SK-N-SH (cell line): ENCODE data around the gene ATP5F1E. TPM values are rescaled to one million over a fixed set of nuclear protein-coding genes. Genes with fewer than 3 reads are reported as not detected.

Source experiments
- CTCF ChIA-PET: fragments of 300-600, 350-600 bp; formaldehyde crosslinking; extraction: SDS; loops from one replicate; lab custom pipeline; 2021; lab: Yijun Ruan, JAX
- POLR2A ChIA-PET: fragments of 350-600 bp; sonication (Branson Sonifier 250); formaldehyde crosslinking; extraction: SDS; loops from one replicate; lab custom pipeline; 2020; ENCODE audit warnings: antibody characterized with exemption, inconsistent platforms; lab: Yijun Ruan, JAX
- DNase-seq: peaks from one replicate; pipeline ENCODE4 v3.0.0; 2012
- H2AFZ ChIP-seq: fragments of 200-600 bp; sonication (generic); 2 replicates; pipeline ENCODE4 v1.8.1; 2016; ENCODE audit warnings: antibody characterized with exemption, mild to moderate bottlenecking, low read depth
- H3F3A ChIP-seq: fragments of 200-600 bp; sonication (generic); replicated peaks from 2 replicates; pipeline ENCODE3; 2016; ENCODE audit warnings: antibody characterized with exemption, mild to moderate bottlenecking; ENCODE audit not compliant: insufficient read depth
- H3K27ac ChIP-seq, 2 experiments: fragments of 200-500 bp in 1 of 2; fragments of 200-600 bp in 1 of 2; sonication (Bioruptor generic) in 1 of 2; sonication (generic), shearing (Covaris generic) in 1 of 2; 2 replicates each; pipeline versions ENCODE4 v1.5.1 to v1.6.1; 2014 to 2016; ENCODE audit warnings: low read depth in 2 of 2, inconsistent platforms in 1 of 2, low read length in 1 of 2, mild to moderate bottlenecking in 1 of 2, mixed read lengths in 1 of 2
- H3K27me3 ChIP-seq: fragments of 200-600 bp; sonication (generic), shearing (Covaris generic); 2 replicates; pipeline ENCODE4 v1.6.1; 2016; ENCODE audit warnings: mixed run types; ENCODE audit not compliant: insufficient read depth
- H3K36me3 ChIP-seq, 2 experiments: fragments of 200-500 bp in 1 of 2; fragments of 200-600 bp in 1 of 2; sonication (Bioruptor generic) in 1 of 2; sonication (generic) in 1 of 2; replicated peaks in 1 of 2; 2 replicates each; pipeline versions ENCODE3 to v1.5.1; 2014 to 2016; ENCODE audit warnings: low read length in 1 of 2, mild to moderate bottlenecking in 1 of 2; ENCODE audit not compliant: insufficient read depth in 2 of 2, control insufficient read depth in 1 of 2
- H3K4me1 ChIP-seq, 2 experiments: fragments of 200-500 bp in 1 of 2; fragments of 200-600 bp in 1 of 2; sonication (Bioruptor generic) in 1 of 2; sonication (generic), shearing (Covaris generic) in 1 of 2; 2 replicates each; pipeline versions ENCODE4 v1.5.1 to v1.6.1; 2014 to 2016; ENCODE audit warnings: low read depth in 1 of 2, low read length in 1 of 2, mixed run types in 1 of 2; ENCODE audit not compliant: insufficient read depth in 2 of 2, control insufficient read depth in 1 of 2
- H3K4me2 ChIP-seq: fragments of 200-600 bp; sonication (generic), shearing (Covaris generic); 2 replicates; pipeline ENCODE4 v1.6.1; 2017; ENCODE audit warnings: mixed run types
- H3K4me3 ChIP-seq, 2 experiments: fragments of 200-500 bp in 1 of 2; fragments of 200-600 bp in 1 of 2; sonication (Bioruptor generic) in 1 of 2; sonication (generic), shearing (Covaris generic) in 1 of 2; 2 replicates each; pipeline versions ENCODE4 v1.5.1 to v1.8.1; 2014 to 2016; ENCODE audit warnings: low read depth in 2 of 2, inconsistent platforms in 1 of 2, low read length in 1 of 2, mild to moderate bottlenecking in 1 of 2, mixed read lengths in 1 of 2, moderate library complexity in 1 of 2
- H3K79me2 ChIP-seq: fragments of 200-600 bp; sonication (generic); 2 replicates; pipeline ENCODE4 v1.8.1; 2017; ENCODE audit warnings: mild to moderate bottlenecking; ENCODE audit not compliant: insufficient read depth
- H3K9ac ChIP-seq: fragments of 200-600 bp; sonication (generic); 2 replicates; pipeline ENCODE4 v1.6.1; 2017; ENCODE audit warnings: mixed run types
- H3K9me2 ChIP-seq: fragments of 200-600 bp; sonication (generic); 2 replicates; pipeline ENCODE4 v1.6.1; 2017; ENCODE audit warnings: mixed run types
- H3K9me3 ChIP-seq: fragments of 200-600 bp; sonication (generic); 2 replicates; pipeline ENCODE4 v1.6.1; 2017; ENCODE audit warnings: mixed run types, mild to moderate bottlenecking, moderate library complexity
- H4K20me1 ChIP-seq: fragments of 200-600 bp; sonication (generic); 2 replicates; pipeline ENCODE4 v1.6.1; 2017; ENCODE audit warnings: mild to moderate bottlenecking, mixed run types; ENCODE audit not compliant: insufficient read depth
- FOSL2 ChIP-seq: IDR thresholded peaks from 2 replicates; pipeline ENCODE4 v1.4.0; 2012; ENCODE audit warnings: low read depth, mild to moderate bottlenecking, moderate library complexity, borderline replicate concordance
- FOXM1 ChIP-seq: IDR thresholded peaks from 2 replicates; pipeline ENCODE4 v1.4.0; 2012; ENCODE audit warnings: low read depth, mild to moderate bottlenecking
- NFIC ChIP-seq: IDR thresholded peaks from 2 replicates; pipeline ENCODE4 v1.4.0; 2012; ENCODE audit warnings: borderline replicate concordance
- POLR2AphosphoS5 ChIP-seq: IDR thresholded peaks from 2 replicates; pipeline ENCODE4 v1.6.1; 2012; ENCODE audit warnings: low read depth, low read length
- RFX5 ChIP-seq: IDR thresholded peaks from 2 replicates; pipeline ENCODE4 v1.6.1; 2012; ENCODE audit warnings: mild to moderate bottlenecking, improper control_type of control experiment, low read length
- RXRA ChIP-seq: IDR thresholded peaks from 2 replicates; pipeline ENCODE4 v1.4.0; 2012; ENCODE audit warnings: low read depth, mild to moderate bottlenecking, borderline replicate concordance
- YY1 ChIP-seq: IDR thresholded peaks from 2 replicates; pipeline ENCODE4 v1.4.0; 2012; ENCODE audit warnings: low read depth, mild to moderate bottlenecking
- WGBS: methylation state at CpG from one replicate; pipeline ENCODE4 v1.1.6; 2017; ENCODE audit warnings: low lambda C conversion rate; 5-methylcytosine and 5-hydroxymethylcytosine counted together
- polyA plus RNA-seq, 3 experiments: library from polyadenylated mRNA; depleted of rRNA; stranded (reverse); fragments of >200 nt; gene quantifications; 2 replicates each; pipeline ENCODE4 v1.2.3, GENCODE V29; 2012
- TF ChIP-seq, protein P1 (sequence below): IDR thresholded peaks from 2 replicates; pipeline ENCODE4 v1.6.1; 2012; ENCODE audit warnings: mild to moderate bottlenecking, low read depth, low read length, moderate library complexity
- TF ChIP-seq, protein P2 (sequence below): fragments of 150-350 bp; IDR thresholded peaks from 2 replicates; pipeline ENCODE4 v1.6.1; 2016; ENCODE audit warnings: mild to moderate bottlenecking, low read depth, low read length

ATP5F1E gene
- polyA plus RNA-seq, 1 of the 3 experiments (the other 2 are of a cell fraction) = 60.8 TPM

DNA sequence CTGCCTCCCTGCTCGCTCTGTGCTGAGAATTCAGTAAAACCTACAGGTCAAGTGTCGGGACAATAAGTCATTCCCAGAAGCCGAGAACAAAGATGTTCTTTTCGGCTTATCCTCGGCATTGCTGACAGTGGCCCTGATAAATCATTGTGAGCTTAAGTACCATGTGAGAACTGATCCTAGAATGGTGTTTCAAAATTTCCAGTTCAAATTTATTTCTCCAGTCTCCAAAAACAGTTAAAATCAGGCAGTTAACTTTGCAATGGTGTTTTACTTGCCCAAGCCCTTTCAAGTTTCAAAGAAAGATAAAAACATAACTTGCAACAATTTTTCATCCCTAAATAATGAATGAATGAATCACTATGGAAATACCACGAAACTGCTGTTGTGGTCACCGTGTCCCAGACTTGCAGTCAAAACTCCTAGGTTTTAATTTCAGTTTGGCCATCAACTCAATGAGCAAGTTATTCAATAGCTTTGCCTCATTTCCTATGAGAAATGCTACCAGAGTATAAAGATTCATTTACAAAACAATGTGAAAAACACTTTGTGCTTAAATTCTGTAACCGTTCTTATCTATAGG is 4.3 kb downstream of the ATP5F1E start:
- H3K9me2 ChIP-seq = no peaks in the 10 kb centered on the region
- TF ChIP-seq NFIC = no peak
- TF ChIP-seq POLR2AphosphoS5 = no peak
- TF ChIP-seq, protein P1, sequence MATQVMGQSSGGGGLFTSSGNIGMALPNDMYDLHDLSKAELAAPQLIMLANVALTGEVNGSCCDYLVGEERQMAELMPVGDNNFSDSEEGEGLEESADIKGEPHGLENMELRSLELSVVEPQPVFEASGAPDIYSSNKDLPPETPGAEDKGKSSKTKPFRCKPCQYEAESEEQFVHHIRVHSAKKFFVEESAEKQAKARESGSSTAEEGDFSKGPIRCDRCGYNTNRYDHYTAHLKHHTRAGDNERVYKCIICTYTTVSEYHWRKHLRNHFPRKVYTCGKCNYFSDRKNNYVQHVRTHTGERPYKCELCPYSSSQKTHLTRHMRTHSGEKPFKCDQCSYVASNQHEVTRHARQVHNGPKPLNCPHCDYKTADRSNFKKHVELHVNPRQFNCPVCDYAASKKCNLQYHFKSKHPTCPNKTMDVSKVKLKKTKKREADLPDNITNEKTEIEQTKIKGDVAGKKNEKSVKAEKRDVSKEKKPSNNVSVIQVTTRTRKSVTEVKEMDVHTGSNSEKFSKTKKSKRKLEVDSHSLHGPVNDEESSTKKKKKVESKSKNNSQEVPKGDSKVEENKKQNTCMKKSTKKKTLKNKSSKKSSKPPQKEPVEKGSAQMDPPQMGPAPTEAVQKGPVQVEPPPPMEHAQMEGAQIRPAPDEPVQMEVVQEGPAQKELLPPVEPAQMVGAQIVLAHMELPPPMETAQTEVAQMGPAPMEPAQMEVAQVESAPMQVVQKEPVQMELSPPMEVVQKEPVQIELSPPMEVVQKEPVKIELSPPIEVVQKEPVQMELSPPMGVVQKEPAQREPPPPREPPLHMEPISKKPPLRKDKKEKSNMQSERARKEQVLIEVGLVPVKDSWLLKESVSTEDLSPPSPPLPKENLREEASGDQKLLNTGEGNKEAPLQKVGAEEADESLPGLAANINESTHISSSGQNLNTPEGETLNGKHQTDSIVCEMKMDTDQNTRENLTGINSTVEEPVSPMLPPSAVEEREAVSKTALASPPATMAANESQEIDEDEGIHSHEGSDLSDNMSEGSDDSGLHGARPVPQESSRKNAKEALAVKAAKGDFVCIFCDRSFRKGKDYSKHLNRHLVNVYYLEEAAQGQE = no peak
- TF ChIP-seq, protein P2, sequence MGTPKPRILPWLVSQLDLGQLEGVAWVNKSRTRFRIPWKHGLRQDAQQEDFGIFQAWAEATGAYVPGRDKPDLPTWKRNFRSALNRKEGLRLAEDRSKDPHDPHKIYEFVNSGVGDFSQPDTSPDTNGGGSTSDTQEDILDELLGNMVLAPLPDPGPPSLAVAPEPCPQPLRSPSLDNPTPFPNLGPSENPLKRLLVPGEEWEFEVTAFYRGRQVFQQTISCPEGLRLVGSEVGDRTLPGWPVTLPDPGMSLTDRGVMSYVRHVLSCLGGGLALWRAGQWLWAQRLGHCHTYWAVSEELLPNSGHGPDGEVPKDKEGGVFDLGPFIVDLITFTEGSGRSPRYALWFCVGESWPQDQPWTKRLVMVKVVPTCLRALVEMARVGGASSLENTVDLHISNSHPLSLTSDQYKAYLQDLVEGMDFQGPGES = no peak
- no peak for TF ChIP-seq RXRA
- TF ChIP-seq FOSL2 = peak; percentile 21; the same call in 1 of the 2 replicates
- TF ChIP-seq, all 33 proteins: peak for 1
- Histone ChIP-seq H3K79me2 (peaks cover 79% of the 10 kb centered on the region), H3K9ac (no peak overlapping the region), H3F3A (peaks cover 6% of the 10 kb centered on the region), H3K4me2 (peak overlapping the region; percentile 92), H3K36me3 (peaks cover 55 to 78% of the 10 kb centered on the region in 2 experiments), H3K27ac (peak overlapping the region in 1 of 2 experiments; percentile 31; a peak in 3 of 4 replicates), H3K4me3 (no peak overlapping the region), H4K20me1 (peaks cover 39% of the 10 kb centered on the region), H3K27me3 (no peaks in the 10 kb centered on the region), H3K4me1 (peaks cover 30 to 45% of the 10 kb centered on the region in 2 experiments; a peak in 3 of 4 replicates), H3K9me3 (no peaks in the 10 kb centered on the region), H2AFZ (no peak overlapping the region)
- POLR2A ChIA-PET = no interaction called here
- DNase-seq = no peak
- CTCF ChIA-PET = interaction anchor here (0.8 to 1.2 kb wide), 3 partner anchors 60 to 468 kb away, joined by 3 to 4 read pairs (median 3); no protein-coding TSS in a partner anchor
- 87% methylated on average over 8 of the region's 8 CpGs for WGBS

DNA sequence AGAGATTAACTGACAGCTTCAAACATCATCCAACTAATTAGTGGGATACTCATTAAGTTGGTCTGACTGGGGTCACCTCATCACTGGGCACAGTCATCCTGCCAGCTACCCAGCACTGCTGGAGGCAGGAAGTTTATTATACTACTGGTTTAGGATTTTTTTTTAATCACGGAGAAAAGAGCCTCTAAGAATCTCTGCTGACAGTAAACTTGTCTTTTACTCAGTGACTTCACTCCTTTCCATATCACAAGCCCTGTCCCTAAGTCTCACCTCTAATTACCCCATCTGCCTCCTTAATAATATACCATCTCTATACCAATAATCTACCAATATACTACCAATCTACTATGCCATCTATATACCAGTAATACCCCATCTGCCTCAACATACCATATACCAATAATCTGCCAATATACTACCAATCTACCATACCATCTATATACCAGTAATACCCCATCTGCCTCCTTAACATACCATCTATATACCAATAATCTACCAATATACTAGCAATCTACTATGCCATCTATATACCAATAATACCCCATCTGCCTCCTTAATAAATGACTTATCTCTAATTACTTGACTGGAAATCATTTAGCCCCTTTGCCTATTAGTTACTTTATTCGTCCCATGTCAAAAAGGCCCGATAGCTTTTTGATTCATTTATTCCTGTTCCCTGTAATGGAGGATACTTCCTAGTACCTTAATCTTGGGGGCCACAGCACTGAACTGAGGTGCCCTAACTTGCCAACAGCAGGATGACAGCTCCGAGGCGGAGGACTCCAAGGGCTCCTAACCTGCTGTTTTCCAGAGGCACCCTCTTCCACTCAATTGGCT is 5.0 kb downstream of the ATP5F1E start:
- Histone ChIP-seq H3K27ac (peak overlapping the region in 1 of 2 experiments; percentile 31; a peak in 3 of 4 replicates), H3K27me3 (no peaks in the 10 kb centered on the region), H3F3A (peaks cover 11% of the 10 kb centered on the region), H3K79me2 (peaks cover 79% of the 10 kb centered on the region), H3K4me3 (no peak overlapping the region), H3K9ac (no peak overlapping the region), H3K36me3 (peaks cover 59 to 78% of the 10 kb centered on the region in 2 experiments), H3K9me3 (no peaks in the 10 kb centered on the region), H3K4me2 (peak overlapping the region; percentile 92), H3K4me1 (peaks cover 30 to 44% of the 10 kb centered on the region in 2 experiments; a peak in 3 of 4 replicates), H3K9me2 (no peaks in the 10 kb centered on the region), H4K20me1 (peaks cover 39% of the 10 kb centered on the region), H2AFZ (no peak overlapping the region)
- TF ChIP-seq FOXM1 (no peak), RFX5 (no peak), YY1 (no peak)
- ChIA-PET CTCF (interaction anchor here (0.9 to 1.2 kb wide), 3 partner anchors 157 to 429 kb away, joined by 3 to 4 read pairs (median 3); no protein-coding TSS in a partner anchor), POLR2A (no interaction called here)
- WGBS = 92% methylated on average over 5 of the region's 5 CpGs
- no peak for DNase-seq
